GM23338 (cell line): ENCODE data around the gene ARHGAP9. TPM values are rescaled to one million over a fixed set of nuclear protein-coding genes. Genes with fewer than 3 reads are reported as not detected.
A peak's percentile ranks its signal among the peaks of the same experiment; 100 is the strongest.

ENCODE experiments used
- ATAC-seq: fragments of 200-7000 bp; cut with Tn5 transposase; 3 replicates; pipeline ENCODE4 v1.9.1; 2020
- DNase-seq: peaks from one replicate; pipeline ENCODE4 v3.0.0-alpha.2; 2015; ENCODE audit warnings: low spot score
- H2AFZ ChIP-seq: fragments of 200-600 bp; sonication (generic); 2 replicates; pipeline ENCODE4 v1.8.0; 2016; ENCODE audit warnings: antibody characterized with exemption, mild to moderate bottlenecking, moderate library complexity
- H3F3A ChIP-seq: fragments of 200-600 bp; sonication (generic); replicated peaks from 2 replicates; pipeline ENCODE4 v1.8.0; 2017; ENCODE audit warnings: antibody characterized with exemption, mixed run types, low read depth
- H3K27ac ChIP-seq: fragments of 200-600 bp; sonication (generic); 2 replicates; pipeline ENCODE4 v1.6.1; 2016; ENCODE audit warnings: low read depth
- H3K27me3 ChIP-seq: fragments of 200-600 bp; sonication (generic); 2 replicates; pipeline ENCODE4 v1.8.0; 2016; ENCODE audit warnings: mild to moderate bottlenecking, mixed run types, moderate library complexity; ENCODE audit not compliant: insufficient read depth
- H3K36me3 ChIP-seq: fragments of 200-600 bp; sonication (generic); 2 replicates; pipeline ENCODE4 v1.8.0; 2016; ENCODE audit warnings: mild to moderate bottlenecking; ENCODE audit not compliant: insufficient read depth
- H3K4me1 ChIP-seq: fragments of 200-600 bp; sonication (generic); 2 replicates; pipeline ENCODE4 v1.8.0; 2016; ENCODE audit warnings: mild to moderate bottlenecking, moderate library complexity; ENCODE audit not compliant: insufficient read depth
- H3K4me2 ChIP-seq: fragments of 200-600 bp; sonication (generic); 2 replicates; pipeline ENCODE4 v1.7.1; 2017; ENCODE audit warnings: mixed run types
- H3K4me3 ChIP-seq: fragments of 200-600 bp; sonication (generic); 2 replicates; pipeline ENCODE4 v1.6.1; 2016; ENCODE audit warnings: mixed run types
- H3K79me2 ChIP-seq: fragments of 200-600 bp; sonication (generic); replicated peaks from 2 replicates; pipeline ENCODE4 v1.8.0; 2017; ENCODE audit warnings: mild to moderate bottlenecking; ENCODE audit not compliant: insufficient read depth
- H3K9me2 ChIP-seq: fragments of 200-600 bp; sonication (generic); 2 replicates; pipeline ENCODE4 v1.8.0; 2017; ENCODE audit not compliant: insufficient read depth
- H4K20me1 ChIP-seq: fragments of 200-600 bp; sonication (generic); replicated peaks from 2 replicates; pipeline ENCODE4 v1.8.0; 2017; ENCODE audit warnings: mild to moderate bottlenecking; ENCODE audit not compliant: insufficient read depth
- H3K27ac Mint-ChIP-seq: 2 replicates; pipeline ENCODE4 v1.8.0; 2020; ENCODE audit warnings: inconsistent platforms, mild to moderate bottlenecking, moderate library complexity, mixed read lengths
- H3K27me3 Mint-ChIP-seq: 3 replicates; pipeline ENCODE4 v1.8.0; 2022; ENCODE audit warnings: low read depth, mild to moderate bottlenecking, moderate library complexity, mixed read lengths, inconsistent platforms; ENCODE audit not compliant: insufficient read depth, poor library complexity
- H3K36me3 Mint-ChIP-seq: 3 replicates; pipeline ENCODE4 v1.8.0; 2021; ENCODE audit warnings: low read depth, mild to moderate bottlenecking, inconsistent platforms, moderate library complexity, mixed read lengths
- H3K4me1 Mint-ChIP-seq: 3 replicates; pipeline ENCODE4 v1.8.0; 2020; ENCODE audit warnings: mild to moderate bottlenecking, inconsistent platforms, mixed read lengths
- H3K4me3 Mint-ChIP-seq: 3 replicates; pipeline ENCODE4 v1.8.0; 2021; ENCODE audit warnings: moderate library complexity, mild to moderate bottlenecking, inconsistent platforms, mixed read lengths
- H3K9me3 Mint-ChIP-seq: 3 replicates; pipeline ENCODE4 v1.8.0; 2020; ENCODE audit warnings: moderate library complexity, mild to moderate bottlenecking, inconsistent platforms, mixed read lengths
- ETS1 ChIP-seq: IDR thresholded peaks from 2 replicates; pipeline ENCODE4 v1.6.1; 2016; ENCODE audit warnings: antibody characterized with exemption
- EZH2 ChIP-seq: fragments of 200-600 bp; sonication (generic); IDR thresholded peaks from one replicate; pipeline ENCODE4 v1.8.0; 2017; ENCODE audit warnings: antibody characterized with exemption, mild to moderate bottlenecking, low read depth; ENCODE audit not compliant: unreplicated experiment
- EZH2phosphoT487 ChIP-seq: fragments of 200-600 bp; sonication (generic); IDR thresholded peaks from one replicate; pipeline ENCODE4 v1.8.1; 2018; ENCODE audit warnings: antibody characterized with exemption; ENCODE audit not compliant: unreplicated experiment
- NANOG ChIP-seq: IDR thresholded peaks from 2 replicates; pipeline ENCODE4 v1.6.1; 2016; ENCODE audit warnings: antibody characterized with exemption, borderline replicate concordance
- POLR2AphosphoS5 ChIP-seq: IDR thresholded peaks from 2 replicates; pipeline ENCODE4 v1.6.1; 2016; ENCODE audit warnings: antibody characterized with exemption, low read depth
- STAT1 ChIP-seq: IDR thresholded peaks from one replicate; pipeline ENCODE4 v1.6.1; 2016; ENCODE audit warnings: antibody characterized with exemption; ENCODE audit not compliant: unreplicated experiment
- ZNF114 ChIP-seq: fragments of 250-450 bp; sonication (Bioruptor Pico); IDR thresholded peaks from 2 replicates; pipeline ENCODE4 v1.5.0; 2020; ENCODE audit warnings: mild to moderate bottlenecking, moderate library complexity
- ZNF331 ChIP-seq: fragments of 250-450 bp; sonication (Bioruptor Pico); IDR thresholded peaks from 2 replicates; pipeline ENCODE4 v1.5.0; 2020; ENCODE audit warnings: low read depth, mild to moderate bottlenecking, moderate library complexity
- polyA plus RNA-seq: library from polyadenylated mRNA; unstranded; fragments of >200 nt; fragmentation: Nextera tagmentation; extraction: Ambion mirVana; gene quantifications from 2 replicates; pipeline ENCODE4 v1.2.1, GENCODE V29; 2016
- total RNA-seq: library from RNA; depleted of rRNA; stranded (reverse); fragments of >200 nt; shearing (Covaris generic); gene quantifications from 2 replicates; pipeline ENCODE4 v1.2.3, GENCODE V29; 2014
- TF ChIP-seq, protein P1 (sequence below), 2 experiments: fragments of 200-600 bp in 1 of 2; sonication (generic) in 1 of 2; conservative IDR thresholded peaks; 2 replicates each; pipeline versions ENCODE4 v1.5.1 to v1.6.1; 2016 to 2017; ENCODE audit warnings: antibody characterized with exemption in 2 of 2, low read depth in 2 of 2, mild to moderate bottlenecking in 2 of 2, moderate library complexity in 1 of 2

ARHGAP9 gene
- total and polyA plus RNA-seq, 2 experiments from 2014 or later: 4.5 to 7.1 TPM

- Histone ChIP-seq H3K27ac (no peak overlapping the region), H2AFZ (no peak overlapping the region), H3K4me1 (peaks cover 53% of the 10 kb centered on the region), H3K79me2 (peaks cover 16% of the 10 kb centered on the region), H3K4me2 (peak overlapping the region; percentile 69; the same call in 1 of the 2 replicates), H4K20me1 (no peaks in the 10 kb centered on the region), H3K4me3 (no peak overlapping the region), H3F3A (peaks cover 7% of the 10 kb centered on the region; the same call in 1 of the 2 replicates), H3K36me3 (no peaks in the 10 kb centered on the region), H3K9me2 (no peaks in the 10 kb centered on the region), H3K27me3 (no peaks in the 10 kb centered on the region)
- peak overlapping the region; percentile 23; the same call in 1 of the 3 replicates for H3K4me3 Mint-ChIP-seq
- H3K27me3 Mint-ChIP-seq: peaks cover 30% of the 10 kb centered on the region
- TF ChIP-seq, protein P1, sequence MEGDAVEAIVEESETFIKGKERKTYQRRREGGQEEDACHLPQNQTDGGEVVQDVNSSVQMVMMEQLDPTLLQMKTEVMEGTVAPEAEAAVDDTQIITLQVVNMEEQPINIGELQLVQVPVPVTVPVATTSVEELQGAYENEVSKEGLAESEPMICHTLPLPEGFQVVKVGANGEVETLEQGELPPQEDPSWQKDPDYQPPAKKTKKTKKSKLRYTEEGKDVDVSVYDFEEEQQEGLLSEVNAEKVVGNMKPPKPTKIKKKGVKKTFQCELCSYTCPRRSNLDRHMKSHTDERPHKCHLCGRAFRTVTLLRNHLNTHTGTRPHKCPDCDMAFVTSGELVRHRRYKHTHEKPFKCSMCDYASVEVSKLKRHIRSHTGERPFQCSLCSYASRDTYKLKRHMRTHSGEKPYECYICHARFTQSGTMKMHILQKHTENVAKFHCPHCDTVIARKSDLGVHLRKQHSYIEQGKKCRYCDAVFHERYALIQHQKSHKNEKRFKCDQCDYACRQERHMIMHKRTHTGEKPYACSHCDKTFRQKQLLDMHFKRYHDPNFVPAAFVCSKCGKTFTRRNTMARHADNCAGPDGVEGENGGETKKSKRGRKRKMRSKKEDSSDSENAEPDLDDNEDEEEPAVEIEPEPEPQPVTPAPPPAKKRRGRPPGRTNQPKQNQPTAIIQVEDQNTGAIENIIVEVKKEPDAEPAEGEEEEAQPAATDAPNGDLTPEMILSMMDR (conservative IDR thresholded peaks at IDR 0.05; ENCODE audit: low read depth in 2 of 2): peak; percentile 91 to 99
- no peak for TF ChIP-seq NANOG
- peak; percentile 47 for ATAC-seq
- no peaks in the 10 kb centered on the region; the same call in 2 of the 3 replicates for H3K9me3 Mint-ChIP-seq
- H3K4me1 Mint-ChIP-seq: peaks cover 52% of the 10 kb centered on the region
- peak overlapping the region; percentile 66; the same call in 1 of the 2 replicates for H3K27ac Mint-ChIP-seq
- DNase-seq: peak; percentile 95
- peaks cover 22% of the 10 kb centered on the region for H3K36me3 Mint-ChIP-seq
These were observed 26.6 kb downstream of the ARHGAP9 start for GRCh38 chr12:57452937-57453509.

GRCh38 chr12:57452181-57452936 is 27.3 kb downstream of the ARHGAP9 start:
- peaks cover 46% of the 10 kb centered on the region for H3K4me1 Mint-ChIP-seq
- H3K36me3 Mint-ChIP-seq: peaks cover 16% of the 10 kb centered on the region
- Histone ChIP-seq H3K4me2 (peak overlapping the region; percentile 69), H3F3A (peaks cover 7% of the 10 kb centered on the region; the same call in 1 of the 2 replicates), H3K27me3 (no peaks in the 10 kb centered on the region), H3K9me2 (no peaks in the 10 kb centered on the region), H3K4me1 (peaks cover 47% of the 10 kb centered on the region), H3K36me3 (no peaks in the 10 kb centered on the region), H2AFZ (no peak overlapping the region), H3K27ac (no peak overlapping the region), H3K79me2 (peaks cover 9% of the 10 kb centered on the region), H3K4me3 (no peak overlapping the region), H4K20me1 (no peaks in the 10 kb centered on the region)
- H3K27me3 Mint-ChIP-seq: peaks cover 29% of the 10 kb centered on the region
- no peaks in the 10 kb centered on the region; the same call in 2 of the 3 replicates for H3K9me3 Mint-ChIP-seq
- peak overlapping the region; percentile 66; the same call in 1 of the 2 replicates for H3K27ac Mint-ChIP-seq
- peak overlapping the region; percentile 25; the same call in 1 of the 3 replicates for H3K4me3 Mint-ChIP-seq
- ATAC-seq (no peak), DNase-seq (peak; percentile 27)
- TF ChIP-seq, protein P1 (conservative IDR thresholded peaks at IDR 0.05; ENCODE audit: low read depth in 2 of 2): no peak
- no peak for TF ChIP-seq EZH2
- no peak for TF ChIP-seq STAT1
- TF ChIP-seq EZH2phosphoT487: no peak
- no peak for TF ChIP-seq ETS1
- TF ChIP-seq ZNF114 (CRISPR knock-in tag): no peak
- TF ChIP-seq NANOG: no peak
- no peak for TF ChIP-seq POLR2AphosphoS5
- TF ChIP-seq ZNF331 (CRISPR knock-in tag): no peak
